ENCODE measurements around the gene PVALEF. TPM values are rescaled to one million over a fixed set of nuclear protein-coding genes. Genes with fewer than 3 reads are reported as not detected.

PVALEF gene
- total RNA-seq (2021), result not detected in 2 replicates
- long read RNA-seq, result 0 reads

DNA sequence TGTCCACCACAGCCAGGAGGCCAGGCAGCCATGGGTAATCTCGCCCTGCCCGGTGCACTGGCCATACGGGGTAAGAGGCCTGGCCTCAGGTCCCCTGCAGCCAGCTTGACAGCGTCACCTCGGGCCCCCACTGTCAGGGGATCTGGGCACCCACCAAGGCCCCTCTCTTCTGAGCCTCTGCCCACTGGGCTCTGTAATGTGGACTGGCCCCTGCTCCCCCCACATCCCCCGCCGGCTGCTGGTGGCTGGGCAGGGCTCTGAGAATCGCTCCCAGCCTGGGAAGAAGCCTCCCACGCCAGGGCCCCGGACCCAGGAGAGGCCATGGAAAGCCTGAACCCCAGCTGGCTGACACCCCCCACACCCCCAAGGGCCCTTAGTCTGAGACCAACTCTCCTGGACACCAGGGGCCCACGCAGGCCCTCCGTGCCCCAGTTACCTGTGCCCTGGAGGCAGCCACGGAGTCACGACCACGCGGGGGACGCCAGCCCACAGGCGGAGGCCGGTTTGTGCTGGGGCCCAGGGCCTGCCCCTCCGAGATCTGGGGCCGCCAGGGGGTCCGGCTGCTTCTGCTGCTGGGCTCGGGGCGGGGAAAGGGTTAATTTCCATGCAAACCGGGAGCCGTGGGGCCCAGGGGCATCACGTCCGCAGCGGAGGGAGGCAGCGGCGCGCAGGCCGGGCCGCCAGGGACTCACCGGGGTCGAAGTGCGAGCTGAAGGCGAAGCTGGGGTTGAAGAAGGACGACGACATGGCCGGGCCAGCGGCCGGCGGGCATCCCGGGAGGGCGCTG, at the start of gene PVALEF:
PVALEF (plus strand) TSS at position 262 of the 787 bp plus-strand sequence. CDS start 15,720 bp downstream, outside the sequence.
- Histone ChIP-seq H3K79me1 (ENCODE audit: insufficient read depth, low read depth, low read length, poor library complexity, severe bottlenecking) (no peaks in the 10 kb centered on the region), H3T11ph (ENCODE audit: low read length) (no peak within 1 kb of the TSS), H2BK15ac (ENCODE audit: low read depth, low read length) (no peak within 1 kb of the TSS), H2AK5ac (ENCODE audit: insufficient read length, low read length) (no peak within 1 kb of the TSS), H2BK20ac (ENCODE audit: low read depth, low read length, poor library complexity, severe bottlenecking) (no peak within 1 kb of the TSS), H3K79me2 (ENCODE audit: insufficient read depth, low read length) (no peaks in the 10 kb centered on the region), H3K4ac (ENCODE audit: low read depth, low read length) (no peak within 1 kb of the TSS), H3K9me3 (ENCODE audit: control insufficient read depth, low read depth, low read length) (no peaks in the 10 kb centered on the region), H2AFZ (ENCODE audit: low read length) (no peak within 1 kb of the TSS), H3K4me1 (ENCODE audit: insufficient read depth, low read length) (no peaks in the 10 kb centered on the region), H4K91ac (ENCODE audit: insufficient read length, low read depth, low read length) (no peak within 1 kb of the TSS), H3K23me2 (ENCODE audit: insufficient read length, low read depth, low read length, poor library complexity, severe bottlenecking) (peaks cover 3% of the 10 kb centered on the region), H4K5ac (ENCODE audit: insufficient read length, low read depth, low read length) (no peak within 1 kb of the TSS), H3K23ac (ENCODE audit: insufficient read length, low read depth, low read length) (no peak within 1 kb of the TSS), H4K20me1 (ENCODE audit: control insufficient read depth, insufficient read depth, insufficient read length) (peaks cover 4% of the 10 kb centered on the region), H4K8ac (replicated peaks; ENCODE audit: insufficient read length, low read depth, low read length) (no peak within 1 kb of the TSS), H3K27ac (ENCODE audit: insufficient read length, low read depth, low read length) (no peak within 1 kb of the TSS), H3K18ac (ENCODE audit: insufficient read length, low read depth, low read length) (no peak within 1 kb of the TSS), H3K4me2 (ENCODE audit: insufficient read depth, insufficient read length, low read length) (no peak within 1 kb of the TSS), H3K27me3 (ENCODE audit: insufficient read depth, low read length) (no peaks in the 10 kb centered on the region), H3K9ac (ENCODE audit: extremely low read depth, insufficient read length, low read length) (no peak within 1 kb of the TSS), H3K14ac (ENCODE audit: insufficient read depth, low read length) (peak within 1 kb of the TSS; percentile 26), H3K56ac (ENCODE audit: insufficient read length, low read depth, low read length) (no peak within 1 kb of the TSS), H2BK120ac (ENCODE audit: low read depth, low read length, poor library complexity, severe bottlenecking) (no peak within 1 kb of the TSS), H2BK5ac (ENCODE audit: insufficient read length, low read length) (no peak within 1 kb of the TSS), H2BK12ac (ENCODE audit: insufficient read length, low read depth, low read length) (no peak within 1 kb of the TSS)
- peak within 1 kb of the TSS; percentile 57 to 73 for H3K4me3 Mint-ChIP-seq
- H3K4me1 Mint-ChIP-seq, result no peaks in the 10 kb centered on the region
- DNase-seq, result peak; percentile 63
- no peaks in the 10 kb centered on the region for H3K36me3 Mint-ChIP-seq (ENCODE audit: insufficient read depth in 1 of 3, low read depth in 3 of 3)
- H3K9me3 Mint-ChIP-seq, result no peaks in the 10 kb centered on the region
- TF ChIP-seq, protein P1, sequence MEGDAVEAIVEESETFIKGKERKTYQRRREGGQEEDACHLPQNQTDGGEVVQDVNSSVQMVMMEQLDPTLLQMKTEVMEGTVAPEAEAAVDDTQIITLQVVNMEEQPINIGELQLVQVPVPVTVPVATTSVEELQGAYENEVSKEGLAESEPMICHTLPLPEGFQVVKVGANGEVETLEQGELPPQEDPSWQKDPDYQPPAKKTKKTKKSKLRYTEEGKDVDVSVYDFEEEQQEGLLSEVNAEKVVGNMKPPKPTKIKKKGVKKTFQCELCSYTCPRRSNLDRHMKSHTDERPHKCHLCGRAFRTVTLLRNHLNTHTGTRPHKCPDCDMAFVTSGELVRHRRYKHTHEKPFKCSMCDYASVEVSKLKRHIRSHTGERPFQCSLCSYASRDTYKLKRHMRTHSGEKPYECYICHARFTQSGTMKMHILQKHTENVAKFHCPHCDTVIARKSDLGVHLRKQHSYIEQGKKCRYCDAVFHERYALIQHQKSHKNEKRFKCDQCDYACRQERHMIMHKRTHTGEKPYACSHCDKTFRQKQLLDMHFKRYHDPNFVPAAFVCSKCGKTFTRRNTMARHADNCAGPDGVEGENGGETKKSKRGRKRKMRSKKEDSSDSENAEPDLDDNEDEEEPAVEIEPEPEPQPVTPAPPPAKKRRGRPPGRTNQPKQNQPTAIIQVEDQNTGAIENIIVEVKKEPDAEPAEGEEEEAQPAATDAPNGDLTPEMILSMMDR (conservative IDR thresholded peaks at IDR 0.05), result no peak
- no CpG with 5 or more reads among the region's 46 CpGs for WGBS (ENCODE audit: extremely low coverage, insufficient read length, low lambda C conversion rate)
- peaks cover 14% of the 10 kb centered on the region for H3K27me3 Mint-ChIP-seq (ENCODE audit: low read depth)
- H3K27ac Mint-ChIP-seq, result no peak within 1 kb of the TSS

All from H9 (cell line).